ENCODE data around the gene DLG1.
A peak's percentile ranks its signal among the peaks of the same experiment; 100 is the strongest.

The DLG1 gene

DNA sequence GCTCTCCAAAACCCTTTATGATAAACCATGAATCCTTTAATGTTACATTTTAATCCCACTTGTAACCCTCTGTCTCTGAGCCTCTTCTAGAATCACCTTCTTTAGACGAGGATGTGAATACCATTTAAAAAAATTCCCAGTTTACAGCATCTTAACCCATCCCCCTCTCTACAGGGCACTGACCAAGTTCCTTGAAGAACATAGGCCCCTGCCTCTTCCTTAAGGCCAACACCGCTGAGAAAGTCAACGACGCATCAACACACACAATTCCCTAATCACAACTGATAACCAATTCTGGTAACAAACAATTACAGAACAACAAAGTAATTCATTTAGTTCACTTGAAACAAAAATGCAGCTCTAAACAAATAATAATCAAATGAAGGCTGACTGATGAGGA is 130.3 kb downstream of the DLG1 start:
- in situ Hi-C loops (cut with HindIII; ENCODE audit: low sequenced_read_pairs) = no loop called here
- no peak for DNase-seq (ENCODE audit: low read depth, low spot score)
- H3K4me3 ChIP-seq (ENCODE audit: low read depth, low read length) = no peak overlapping the region
- TF ChIP-seq CTCF (IDR thresholded peaks at IDR 0.05; ENCODE audit: low read depth, low read length) = no peak

- no peak for TF ChIP-seq CTCF (IDR thresholded peaks at IDR 0.05; ENCODE audit: low read depth, low read length)
- in situ Hi-C loops (cut with HindIII; ENCODE audit: low sequenced_read_pairs) = no loop called here
- no peak for DNase-seq (ENCODE audit: low read depth, low spot score)
- H3K4me3 ChIP-seq (ENCODE audit: low read depth, low read length) = no peak overlapping the region
Observed at GRCh38 chr3:197167549-197167948, 130.9 kb downstream of the DLG1 start.

DNA sequence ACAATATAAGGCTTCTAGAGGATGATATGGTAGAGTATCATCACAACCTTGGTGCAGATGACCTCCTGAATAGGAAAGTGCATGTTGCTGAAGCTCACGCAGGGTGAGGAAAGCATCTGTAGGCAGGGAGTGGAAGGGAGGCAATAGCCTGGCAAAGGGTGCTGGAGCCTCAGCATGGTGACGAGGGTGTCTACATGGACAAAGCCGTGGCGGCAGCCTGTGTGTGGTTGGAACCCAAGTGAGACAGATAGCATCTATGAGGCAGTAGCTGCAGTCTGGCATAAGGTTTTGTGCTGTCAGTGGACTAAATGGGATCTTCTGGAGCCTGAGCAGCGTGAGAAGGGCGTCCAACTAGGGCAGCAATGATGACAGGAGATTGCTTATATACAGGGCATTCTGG is 132.5 kb downstream of the DLG1 start:
- in situ Hi-C loops (cut with HindIII; ENCODE audit: low sequenced_read_pairs) = no loop called here
- no peak overlapping the region for H3K4me3 ChIP-seq (ENCODE audit: low read depth, low read length)
- no peak for TF ChIP-seq CTCF (IDR thresholded peaks at IDR 0.05; ENCODE audit: low read depth, low read length)
- DNase-seq (ENCODE audit: low read depth, low spot score) = no peak

- no peak for DNase-seq (ENCODE audit: low read depth, low spot score)
- in situ Hi-C loops (cut with HindIII; ENCODE audit: low sequenced_read_pairs) = no loop called here
- no peak overlapping the region for H3K4me3 ChIP-seq (ENCODE audit: low read depth, low read length)
- no peak for TF ChIP-seq CTCF (IDR thresholded peaks at IDR 0.05; ENCODE audit: low read depth, low read length)
Observed at GRCh38 chr3:197155046-197155445, 143.4 kb downstream of the DLG1 start.

GRCh38 chr3:197151580-197151979 is 146.8 kb downstream of the DLG1 start:
- H3K4me3 ChIP-seq (ENCODE audit: low read depth, low read length) = no peak overlapping the region
- in situ Hi-C loops (cut with HindIII; ENCODE audit: low sequenced_read_pairs) = no loop called here
- peak; percentile 55 for DNase-seq (ENCODE audit: low read depth, low spot score)
- TF ChIP-seq CTCF (IDR thresholded peaks at IDR 0.05; ENCODE audit: low read depth, low read length) = no peak

DNA sequence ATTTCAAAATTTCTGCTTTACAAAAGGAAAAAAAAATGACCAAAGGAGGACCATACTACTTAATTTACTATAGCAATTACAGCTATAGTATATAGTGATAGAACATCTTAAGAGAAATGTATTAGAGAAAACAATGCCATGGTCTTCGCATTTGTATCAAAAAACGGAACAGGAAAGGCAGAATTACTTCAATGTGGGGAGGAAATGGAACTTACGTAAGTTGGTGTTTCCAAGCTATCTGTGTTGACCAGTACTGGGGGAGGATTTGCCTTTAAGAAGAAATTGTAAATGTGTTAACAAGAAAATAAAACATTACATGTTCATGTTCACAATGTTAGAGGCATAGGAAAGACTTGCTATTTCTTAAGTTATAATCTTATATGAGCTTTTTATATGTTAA is 148.9 kb downstream of the DLG1 start:
- no peak for DNase-seq (ENCODE audit: low read depth, low spot score)

More for the DNA sequence above, 148.9 kb downstream of the DLG1 start:
- TF ChIP-seq CTCF (IDR thresholded peaks at IDR 0.05; ENCODE audit: low read depth, low read length) = no peak
- H3K4me3 ChIP-seq (ENCODE audit: low read depth, low read length) = no peak overlapping the region
- in situ Hi-C loops (cut with HindIII; ENCODE audit: low sequenced_read_pairs) = no loop called here
